ENCODE results near the gene HTRA3. TPM values are rescaled to one million over a fixed set of nuclear protein-coding genes. Genes with fewer than 3 reads are reported as not detected.
A peak's percentile ranks its signal among the peaks of the same experiment; 100 is the strongest.

The HTRA3 gene
- total RNA-seq, 1 donor from 2014 or later: 3.5 TPM

GRCh38 chr4:8319731-8320385 is 50.3 kb downstream of the HTRA3 start:
- TF ChIP-seq, protein P1, sequence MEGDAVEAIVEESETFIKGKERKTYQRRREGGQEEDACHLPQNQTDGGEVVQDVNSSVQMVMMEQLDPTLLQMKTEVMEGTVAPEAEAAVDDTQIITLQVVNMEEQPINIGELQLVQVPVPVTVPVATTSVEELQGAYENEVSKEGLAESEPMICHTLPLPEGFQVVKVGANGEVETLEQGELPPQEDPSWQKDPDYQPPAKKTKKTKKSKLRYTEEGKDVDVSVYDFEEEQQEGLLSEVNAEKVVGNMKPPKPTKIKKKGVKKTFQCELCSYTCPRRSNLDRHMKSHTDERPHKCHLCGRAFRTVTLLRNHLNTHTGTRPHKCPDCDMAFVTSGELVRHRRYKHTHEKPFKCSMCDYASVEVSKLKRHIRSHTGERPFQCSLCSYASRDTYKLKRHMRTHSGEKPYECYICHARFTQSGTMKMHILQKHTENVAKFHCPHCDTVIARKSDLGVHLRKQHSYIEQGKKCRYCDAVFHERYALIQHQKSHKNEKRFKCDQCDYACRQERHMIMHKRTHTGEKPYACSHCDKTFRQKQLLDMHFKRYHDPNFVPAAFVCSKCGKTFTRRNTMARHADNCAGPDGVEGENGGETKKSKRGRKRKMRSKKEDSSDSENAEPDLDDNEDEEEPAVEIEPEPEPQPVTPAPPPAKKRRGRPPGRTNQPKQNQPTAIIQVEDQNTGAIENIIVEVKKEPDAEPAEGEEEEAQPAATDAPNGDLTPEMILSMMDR (IDR thresholded peaks at IDR 0.05): no peak
- peaks cover 8% of the 10 kb centered on the region for H3K9me3 Mint-ChIP-seq (ENCODE audit: low read depth)
- no peak overlapping the region for H3K27ac Mint-ChIP-seq (ENCODE audit: unreplicated experiment)
- peaks cover 14% of the 10 kb centered on the region for H3K4me1 Mint-ChIP-seq (ENCODE audit: low read depth)
- H3K36me3 Mint-ChIP-seq (ENCODE audit: low read depth): no peaks in the 10 kb centered on the region
- peaks cover 1% of the 10 kb centered on the region for H3K27me3 Mint-ChIP-seq (ENCODE audit: low read depth)
- H3K4me3 Mint-ChIP-seq (ENCODE audit: unreplicated experiment): no peak overlapping the region
- DNase-seq (ENCODE audit: low spot score): peak; percentile 46

GRCh38 chr4:8320386-8320750 is 50.8 kb downstream of the HTRA3 start:
- DNase-seq (ENCODE audit: low spot score): no peak
- Mint-ChIP-seq H3K27ac (ENCODE audit: unreplicated experiment) (no peak overlapping the region), H3K4me3 (ENCODE audit: unreplicated experiment) (no peak overlapping the region), H3K9me3 (ENCODE audit: low read depth) (peaks cover 8% of the 10 kb centered on the region), H3K36me3 (ENCODE audit: low read depth) (no peaks in the 10 kb centered on the region), H3K27me3 (ENCODE audit: low read depth) (peaks cover 1% of the 10 kb centered on the region), H3K4me1 (ENCODE audit: low read depth) (peaks cover 13% of the 10 kb centered on the region)
- TF ChIP-seq, protein P1 (IDR thresholded peaks at IDR 0.05): peak; percentile 22

DNA sequence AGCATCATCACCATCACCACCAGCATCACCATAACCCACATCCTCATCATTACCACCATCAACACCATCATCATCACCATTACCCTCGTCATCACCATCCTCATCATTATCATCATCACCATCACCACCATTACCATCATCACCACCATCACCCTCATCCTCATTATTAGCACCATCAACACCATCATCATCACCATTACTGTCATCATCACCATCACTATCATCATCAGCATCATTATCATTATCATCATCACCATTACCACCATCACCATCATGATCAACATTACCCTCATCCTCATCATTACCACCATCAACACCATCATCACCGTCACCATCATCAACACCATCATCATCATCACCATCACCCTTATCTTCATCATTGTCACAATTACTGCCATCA is 51.7 kb downstream of the HTRA3 start:
- H3K27me3 Mint-ChIP-seq (ENCODE audit: low read depth): peaks cover 1% of the 10 kb centered on the region
- no peak overlapping the region for H3K4me3 Mint-ChIP-seq (ENCODE audit: unreplicated experiment)
- TF ChIP-seq, protein P1 (IDR thresholded peaks at IDR 0.05): no peak

GRCh38 chr4:8321771-8322170 is 52.2 kb downstream of the HTRA3 start:
- peaks cover 1% of the 10 kb centered on the region for H3K27me3 Mint-ChIP-seq (ENCODE audit: low read depth)

More for the DNA sequence above, 51.7 kb downstream of the HTRA3 start:
- no peak for DNase-seq (ENCODE audit: low spot score)
- Mint-ChIP-seq H3K4me1 (ENCODE audit: low read depth) (peaks cover 4% of the 10 kb centered on the region), H3K36me3 (ENCODE audit: low read depth) (no peaks in the 10 kb centered on the region), H3K9me3 (ENCODE audit: low read depth) (peaks cover 8% of the 10 kb centered on the region), H3K27ac (ENCODE audit: unreplicated experiment) (no peak overlapping the region)

DNA sequence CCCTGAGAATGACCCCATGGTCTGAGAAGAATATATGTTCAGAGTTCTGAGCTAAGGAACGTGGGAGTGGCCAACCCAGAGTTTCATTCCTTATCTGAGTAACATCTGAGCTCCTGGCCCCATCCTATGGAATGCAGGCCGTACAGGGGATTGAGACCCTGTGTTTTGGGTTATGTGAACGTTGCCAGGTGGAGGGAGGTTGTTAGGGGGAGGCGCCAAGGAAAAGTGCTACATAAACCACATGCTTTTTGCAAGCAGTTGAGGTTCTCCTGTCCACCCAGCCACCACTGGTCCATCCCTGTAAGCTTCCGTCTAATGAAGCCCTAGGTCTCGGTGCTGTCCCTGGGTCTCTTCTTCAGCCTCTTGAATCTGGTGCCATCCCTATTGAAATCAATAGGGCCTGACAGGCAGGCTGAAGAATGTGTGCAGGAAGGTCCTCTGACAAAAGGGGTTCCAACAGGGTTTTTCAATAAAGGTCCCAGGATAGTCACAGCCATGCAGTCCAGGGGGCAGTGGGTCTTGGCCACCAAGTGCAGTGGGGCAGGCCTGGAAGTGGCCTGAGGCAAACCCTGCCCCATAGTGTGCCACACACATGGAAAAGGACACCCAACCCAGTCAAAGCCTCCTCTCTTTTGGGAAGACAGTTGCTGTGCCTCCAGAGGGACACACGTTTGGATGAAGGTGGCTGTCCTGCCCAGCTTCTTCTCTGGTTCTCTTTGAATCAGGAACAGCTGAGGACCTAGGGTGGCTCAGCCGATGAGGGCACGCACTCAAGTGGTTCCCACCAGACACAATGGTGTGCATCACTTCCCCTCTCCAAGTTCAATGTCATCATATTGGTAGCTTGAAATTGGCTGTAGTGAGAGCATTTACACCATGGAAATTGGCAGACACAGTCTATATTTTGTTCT is 53.5 kb downstream of the HTRA3 start:
- peaks cover 14% of the 10 kb centered on the region for H3K9me3 Mint-ChIP-seq (ENCODE audit: low read depth)
- H3K4me3 Mint-ChIP-seq (ENCODE audit: unreplicated experiment): no peak overlapping the region
- no peaks in the 10 kb centered on the region for H3K36me3 Mint-ChIP-seq (ENCODE audit: low read depth)
- DNase-seq (ENCODE audit: low spot score): peak; percentile 51
- peaks cover 1% of the 10 kb centered on the region for H3K27me3 Mint-ChIP-seq (ENCODE audit: low read depth)
- no peaks in the 10 kb centered on the region for H3K4me1 Mint-ChIP-seq (ENCODE audit: low read depth)
- H3K27ac Mint-ChIP-seq (ENCODE audit: unreplicated experiment): no peak overlapping the region
- TF ChIP-seq, protein P1 (IDR thresholded peaks at IDR 0.05): no peak

More at GRCh38 chr4:8321771-8322170, 52.2 kb downstream of the HTRA3 start:
- no peaks in the 10 kb centered on the region for H3K36me3 Mint-ChIP-seq (ENCODE audit: low read depth)
- H3K9me3 Mint-ChIP-seq (ENCODE audit: low read depth): peaks cover 9% of the 10 kb centered on the region
- TF ChIP-seq, protein P1 (IDR thresholded peaks at IDR 0.05): no peak
- no peak for DNase-seq (ENCODE audit: low spot score)
- peaks cover under 1% of the 10 kb centered on the region for H3K4me1 Mint-ChIP-seq (ENCODE audit: low read depth)
- H3K4me3 Mint-ChIP-seq (ENCODE audit: unreplicated experiment): no peak overlapping the region
- no peak overlapping the region for H3K27ac Mint-ChIP-seq (ENCODE audit: unreplicated experiment)

Data from chondrocyte (in vitro differentiated cells).